GM12878 (cell line): ENCODE measurements around the gene SLC31A2. TPM values are rescaled to one million over a fixed set of nuclear protein-coding genes. Genes with fewer than 3 reads are reported as not detected.

ENCODE experiments used
- ATAC-seq: fragments of 200-7000 bp; cut with Tn5 transposase; 3 replicates; pipeline ENCODE4 v1.9.1; 2020; ENCODE audit warnings: mild to moderate bottlenecking, moderate library complexity
- BruUV-seq: library from RNA; stranded (reverse); fragments of 400-500 nt; replicated peaks from 2 replicates; lab custom pipeline; 2021; lab: Mats Ljungman, UMichigan
- CTCF ChIA-PET: fragments of 300-600 bp; sonication (Branson Sonifier 250); formaldehyde crosslinking; extraction: SDS; loops from one replicate; lab custom pipeline; 2021; ENCODE audit warnings: inconsistent platforms; lab: Yijun Ruan, JAX
- POLR2A ChIA-PET: fragments of 350-600 bp; formaldehyde crosslinking; extraction: SDS; loops from one replicate; lab custom pipeline; 2021; ENCODE audit warnings: inconsistent platforms; lab: Charles Lee
- RAD21 ChIA-PET: fragments of 300-600 bp; sonication (Branson Sonifier 250); formaldehyde crosslinking; loops from one replicate; lab custom pipeline; 2023; ENCODE audit warnings: antibody characterized with exemption; ENCODE audit not compliant: unreplicated experiment; lab: Charles Lee
- SMC1A ChIA-PET: fragments of 300-600 bp; sonication (Branson Sonifier 250); formaldehyde crosslinking; loops from one replicate; lab custom pipeline; 2023; ENCODE audit not compliant: unreplicated experiment, uncharacterized antibody; lab: Charles Lee
- DNase-seq: peaks from one replicate; pipeline ENCODE4 v3.0.0-alpha.2; 2011; ENCODE audit warnings: low read depth, low spot score
- FAIRE-seq: peaks from 3 replicates; lab custom pipeline; 2011; peaks lifted over from hg19 to GRCh38; lab: Jason Lieb, UNC
- H2AFZ ChIP-seq: 2 replicates; pipeline ENCODE4 v1.6.0; 2011; ENCODE audit warnings: low read depth, low read length, control low read depth; ENCODE audit not compliant: control insufficient read depth
- H3K27ac ChIP-seq: 2 replicates; pipeline ENCODE4 v1.5.1; 2011; ENCODE audit warnings: control low read depth; ENCODE audit not compliant: control insufficient read depth, insufficient read depth
- H3K27me3 ChIP-seq, 2 experiments: replicated peaks in 1 of 2; 2 replicates each; pipeline versions ENCODE4 v1.6.0 to v1.6.1; 2011; ENCODE audit warnings: low read length in 1 of 2; ENCODE audit not compliant: control insufficient read depth in 2 of 2, insufficient read depth in 2 of 2
- H3K36me3 ChIP-seq, 2 experiments: 2 replicates each; pipeline ENCODE4 v1.5.1; 2011; ENCODE audit warnings: low read length in 1 of 2; ENCODE audit not compliant: control insufficient read depth in 2 of 2, insufficient read depth in 2 of 2
- H3K4me1 ChIP-seq: 2 replicates; pipeline ENCODE4 v1.6.1; 2011; ENCODE audit warnings: mild to moderate bottlenecking, low read length, moderate library complexity, mixed read lengths; ENCODE audit not compliant: control insufficient read depth, insufficient read depth
- H3K4me2 ChIP-seq: 2 replicates; pipeline ENCODE4 v1.6.0; 2011; ENCODE audit warnings: control low read depth; ENCODE audit not compliant: control insufficient read depth, insufficient read depth
- H3K4me3 ChIP-seq: fragments of 200-600 bp; sonication (generic); 2 replicates; pipeline ENCODE4 v1.5.1; 2016
- H3K79me2 ChIP-seq: 2 replicates; pipeline ENCODE4 v1.6.0; 2011; ENCODE audit warnings: low read length; ENCODE audit not compliant: control insufficient read depth, insufficient read depth
- H3K9ac ChIP-seq: 2 replicates; pipeline ENCODE4 v1.8.0; 2011; ENCODE audit warnings: low read length, control low read depth, mixed read lengths; ENCODE audit not compliant: control insufficient read depth, insufficient read depth
- H3K9me3 ChIP-seq: replicated peaks from 3 replicates; pipeline ENCODE4 v1.5.1; 2011; ENCODE audit warnings: mild to moderate bottlenecking, low read length; ENCODE audit not compliant: control insufficient read depth, insufficient read depth
- H4K20me1 ChIP-seq: 2 replicates; pipeline ENCODE4 v1.6.0; 2011; ENCODE audit not compliant: control insufficient read depth, insufficient read depth
- BCL3 ChIP-seq: IDR thresholded peaks from 2 replicates; pipeline ENCODE4 v1.6.1; 2011; ENCODE audit warnings: borderline replicate concordance, low read depth, mild to moderate bottlenecking, moderate library complexity, low read length; ENCODE audit not compliant: insufficient read depth, poor library complexity, severe bottlenecking
- MEF2A ChIP-seq: IDR thresholded peaks from 2 replicates; pipeline ENCODE4 v1.6.1; 2011; ENCODE audit warnings: low read depth, mild to moderate bottlenecking, low read length, moderate library complexity; ENCODE audit not compliant: insufficient read depth
- NBN ChIP-seq: fragments of 450-650 bp; IDR thresholded peaks from 2 replicates; pipeline ENCODE4 v1.6.1; 2016
- RAD51 ChIP-seq: fragments of 450-650 bp; IDR thresholded peaks from 2 replicates; pipeline ENCODE4 v1.6.1; 2016; ENCODE audit warnings: moderate library complexity, mild to moderate bottlenecking, inconsistent platforms
- RFX5 ChIP-seq: IDR thresholded peaks from 2 replicates; pipeline ENCODE4 v1.6.1; 2011; ENCODE audit warnings: low read depth, low read length, improper control_type of control experiment
- ZNF24 ChIP-seq: fragments of 450-650 bp; IDR thresholded peaks from 2 replicates; pipeline ENCODE4 v1.6.1; 2017; ENCODE audit warnings: antibody characterized with exemption, mild to moderate bottlenecking
- WGBS: methylation state at CpG from one replicate; pipeline ENCODE4 v1.1.6; 2016; ENCODE audit warnings: low lambda C conversion rate; ENCODE audit not compliant: insufficient replicate concordance, insufficient coverage; ENCODE audit errors: missing lambda C conversion rate; 5-methylcytosine and 5-hydroxymethylcytosine counted together
- in situ Hi-C: fragments of 300-500 bp; cut with MboI; formaldehyde crosslinking; loops from 9 replicates; pipeline ENCODE4 v1.14.3; 2018; ENCODE audit warnings: mixed read lengths
- intact Hi-C: fragments of 100-400 bp; cut with micrococcal nuclease; formaldehyde crosslinking; loops from one replicate; pipeline ENCODE4 v1.14.2; 2022; ENCODE audit not compliant: unreplicated experiment
- polyA plus RNA-seq, 11 experiments: library from polyadenylated mRNA; depleted of rRNA in 4 of 11; unstranded in 6 of 11; stranded (reverse) in 5 of 11; fragments of >200 nt; fragmentation: Nextera tagmentation in 4 of 11; fragmentation: Illumina TruSeq in 1 of 11; extraction: Ambion mirVana in 4 of 11; extraction: Trizol in 1 of 11; gene quantifications; 1 replicate in 1 of 11; 2 replicates in 10 of 11; pipeline versions ENCODE4 v1.2.1 to v1.2.3, GENCODE V29; 2011 to 2016; ENCODE audit warnings: inconsistent platforms in 2 of 11, missing spikeins in 2 of 11, low read depth in 1 of 11
- total RNA-seq, 4 experiments: library from RNA; depleted of rRNA in 3 of 4; stranded (reverse); fragments of >200 nt in 3 of 4; fragmentation: Illumina TruSeq in 1 of 4; extraction: Trizol in 1 of 4; gene quantifications; 2 replicates each; pipeline versions ENCODE4 v1.2.1 to v1.2.3, GENCODE V29; 2013 to 2021
- TF ChIP-seq, protein P1 (sequence below): IDR thresholded peaks from 2 replicates; pipeline ENCODE4 v1.6.1; 2012; ENCODE audit warnings: low read length, inconsistent platforms

SLC31A2 gene
- total and polyA plus RNA-seq, 10 of the 15 experiments (the other 5 are each of a cell fraction or from before 2014, with no cell fraction given): 0.09 to 1.9 (median 0.93) TPM

- DNase-seq (no peak), FAIRE-seq (no peak), ATAC-seq (no peak)
- Histone ChIP-seq H3K4me3 (no peak overlapping the region), H3K79me2 (no peaks in the 10 kb centered on the region), H3K27me3 (no peaks in the 10 kb centered on the region; a peak in 1 of 4 replicates), H3K4me2 (no peak overlapping the region), H2AFZ (no peak overlapping the region), H3K36me3 (no peaks in the 10 kb centered on the region), H3K27ac (no peak overlapping the region), H4K20me1 (no peaks in the 10 kb centered on the region; the same call in 1 of the 2 replicates), H3K9ac (no peak overlapping the region), H3K9me3 (no peaks in the 10 kb centered on the region), H3K4me1 (no peaks in the 10 kb centered on the region)
- TF ChIP-seq, protein P1, sequence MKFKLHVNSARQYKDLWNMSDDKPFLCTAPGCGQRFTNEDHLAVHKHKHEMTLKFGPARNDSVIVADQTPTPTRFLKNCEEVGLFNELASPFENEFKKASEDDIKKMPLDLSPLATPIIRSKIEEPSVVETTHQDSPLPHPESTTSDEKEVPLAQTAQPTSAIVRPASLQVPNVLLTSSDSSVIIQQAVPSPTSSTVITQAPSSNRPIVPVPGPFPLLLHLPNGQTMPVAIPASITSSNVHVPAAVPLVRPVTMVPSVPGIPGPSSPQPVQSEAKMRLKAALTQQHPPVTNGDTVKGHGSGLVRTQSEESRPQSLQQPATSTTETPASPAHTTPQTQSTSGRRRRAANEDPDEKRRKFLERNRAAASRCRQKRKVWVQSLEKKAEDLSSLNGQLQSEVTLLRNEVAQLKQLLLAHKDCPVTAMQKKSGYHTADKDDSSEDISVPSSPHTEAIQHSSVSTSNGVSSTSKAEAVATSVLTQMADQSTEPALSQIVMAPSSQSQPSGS: no peak
- TF ChIP-seq NBN (no peak), ZNF24 (no peak), BCL3 (no peak), MEF2A (no peak), RFX5 (no peak), RAD51 (no peak)
- ChIA-PET RAD21 (no interaction called here), POLR2A (no interaction called here), SMC1A (no interaction called here), CTCF (no interaction called here)
- WGBS: 53% methylated on average over 6 of the region's 6 CpGs
- intact Hi-C loops: no loop called here
- in situ Hi-C loops: no loop called here
- no TSS peak for BruUV-seq
Observed at GRCh38 chr9:113148372-113148705, 2.5 kb upstream of the SLC31A2 start.
